PC-9 (cell line): Measurements from ENCODE around the gene LINGO1. TPM values are rescaled to one million over a fixed set of nuclear protein-coding genes. Genes with fewer than 3 reads are reported as not detected.

Experiments used
- BruUV-seq: library from RNA; stranded (reverse); fragments of 400-500 nt; replicated peaks from 2 replicates; lab custom pipeline; 2021; lab: Mats Ljungman, UMichigan
- CTCF ChIA-PET: fragments of 300-600 bp; sonication (Branson Sonifier 250); formaldehyde crosslinking; loops from one replicate; lab custom pipeline; 2022; ENCODE audit warnings: antibody characterized with exemption; lab: Charles Lee
- POLR2A ChIA-PET: fragments of 300-600 bp; sonication (Branson Sonifier 250); formaldehyde crosslinking; loops from one replicate; lab custom pipeline; 2022; ENCODE audit warnings: antibody characterized with exemption; ENCODE audit not compliant: unreplicated experiment; lab: Charles Lee
- DNase-seq, 2 experiments: peaks; one replicate each; pipeline versions ENCODE4 v3.0.0 to v3.0.0-alpha.2; 2015 to 2022; ENCODE audit warnings: mixed read lengths in 1 of 2
- H2AFZ ChIP-seq: fragments of 200-600 bp; sonication (generic); 2 replicates; pipeline ENCODE4 v1.8.1; 2017; ENCODE audit warnings: antibody characterized with exemption
- H3F3A ChIP-seq: fragments of 200-600 bp; sonication (generic); 2 replicates; pipeline ENCODE4 v1.8.1; 2017; ENCODE audit warnings: antibody characterized with exemption, mild to moderate bottlenecking, low read depth; ENCODE audit not compliant: insufficient read depth
- H3K27ac ChIP-seq: fragments of 200-600 bp; sonication (generic); 2 replicates; pipeline ENCODE4 v1.6.1; 2016; ENCODE audit warnings: mixed run types
- H3K27me3 ChIP-seq: fragments of 200-600 bp; sonication (generic); 2 replicates; pipeline ENCODE4 v1.6.1; 2016; ENCODE audit warnings: low read depth, mixed run types; ENCODE audit not compliant: insufficient read depth
- H3K36me3 ChIP-seq: fragments of 200-600 bp; sonication (generic); 2 replicates; pipeline ENCODE4 v1.6.1; 2016; ENCODE audit warnings: low read depth, mixed run types
- H3K4me1 ChIP-seq: fragments of 200-600 bp; sonication (generic); replicated peaks from 2 replicates; pipeline ENCODE4 v1.6.1; 2016; ENCODE audit warnings: mixed run types; ENCODE audit not compliant: insufficient read depth
- H3K4me2 ChIP-seq: fragments of 200-600 bp; sonication (generic); 2 replicates; pipeline ENCODE4 v1.6.1; 2017; ENCODE audit warnings: mixed run types
- H3K4me3 ChIP-seq: fragments of 200-600 bp; sonication (generic); 2 replicates; pipeline ENCODE4 v1.6.1; 2016; ENCODE audit warnings: mixed run types
- H3K79me2 ChIP-seq: fragments of 200-600 bp; sonication (generic); 2 replicates; pipeline ENCODE4 v1.6.1; 2017; ENCODE audit warnings: low read depth, mixed run types
- H3K9me2 ChIP-seq: fragments of 200-600 bp; sonication (generic); 2 replicates; pipeline ENCODE4 v1.8.1; 2017; ENCODE audit warnings: mild to moderate bottlenecking; ENCODE audit not compliant: insufficient read depth
- H3K9me3 ChIP-seq: fragments of 200-600 bp; sonication (generic); 2 replicates; pipeline ENCODE4 v1.8.1; 2016; ENCODE audit warnings: low read depth; ENCODE audit not compliant: insufficient read depth
- H4K20me1 ChIP-seq: fragments of 200-600 bp; sonication (generic); 2 replicates; pipeline ENCODE4 v1.8.1; 2017; ENCODE audit not compliant: insufficient read depth
- EZH2 ChIP-seq: fragments of 200-600 bp; sonication (generic); IDR thresholded peaks from 2 replicates; pipeline ENCODE4 v1.8.0; 2017; ENCODE audit warnings: antibody characterized with exemption, low read depth
- intact Hi-C: fragments of 100-400 bp; cut with micrococcal nuclease; formaldehyde crosslinking; loops from one replicate; pipeline ENCODE4 v1.10.0; 2022; ENCODE audit not compliant: unreplicated experiment
- total RNA-seq: library from RNA; stranded (reverse); gene quantifications from 2 replicates; pipeline ENCODE4 v1.2.3, GENCODE V29; 2021
- TF ChIP-seq, protein P1 (sequence below): fragments of 200-600 bp; sonication (generic); conservative IDR thresholded peaks from 2 replicates; pipeline ENCODE4 v1.6.1; 2017; ENCODE audit warnings: mixed run types, antibody characterized with exemption, mild to moderate bottlenecking, moderate library complexity

The LINGO1 gene
- total RNA-seq, 1 experiment from 2014 or later, result not detected

DNA sequence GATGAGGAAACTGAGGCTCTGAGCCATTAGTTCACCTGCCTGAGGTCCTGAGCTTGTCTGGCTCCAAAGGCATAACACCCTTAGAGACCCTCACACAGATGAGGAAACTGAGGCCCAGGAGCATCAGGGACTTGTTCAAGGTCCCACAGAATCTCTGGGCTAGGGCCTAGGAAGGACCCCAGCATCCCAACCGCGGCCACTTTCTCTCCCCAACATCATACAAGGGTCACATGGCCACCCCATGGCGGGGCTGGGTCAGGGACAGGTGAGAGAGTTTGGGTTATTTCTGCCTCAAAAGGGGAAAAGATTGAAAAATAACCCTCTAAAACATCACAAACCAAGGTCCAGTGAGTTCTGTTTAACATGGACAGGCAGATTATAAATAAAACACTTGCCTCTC, 6.7 kb downstream of the LINGO1 start:
- TF ChIP-seq, protein P1, sequence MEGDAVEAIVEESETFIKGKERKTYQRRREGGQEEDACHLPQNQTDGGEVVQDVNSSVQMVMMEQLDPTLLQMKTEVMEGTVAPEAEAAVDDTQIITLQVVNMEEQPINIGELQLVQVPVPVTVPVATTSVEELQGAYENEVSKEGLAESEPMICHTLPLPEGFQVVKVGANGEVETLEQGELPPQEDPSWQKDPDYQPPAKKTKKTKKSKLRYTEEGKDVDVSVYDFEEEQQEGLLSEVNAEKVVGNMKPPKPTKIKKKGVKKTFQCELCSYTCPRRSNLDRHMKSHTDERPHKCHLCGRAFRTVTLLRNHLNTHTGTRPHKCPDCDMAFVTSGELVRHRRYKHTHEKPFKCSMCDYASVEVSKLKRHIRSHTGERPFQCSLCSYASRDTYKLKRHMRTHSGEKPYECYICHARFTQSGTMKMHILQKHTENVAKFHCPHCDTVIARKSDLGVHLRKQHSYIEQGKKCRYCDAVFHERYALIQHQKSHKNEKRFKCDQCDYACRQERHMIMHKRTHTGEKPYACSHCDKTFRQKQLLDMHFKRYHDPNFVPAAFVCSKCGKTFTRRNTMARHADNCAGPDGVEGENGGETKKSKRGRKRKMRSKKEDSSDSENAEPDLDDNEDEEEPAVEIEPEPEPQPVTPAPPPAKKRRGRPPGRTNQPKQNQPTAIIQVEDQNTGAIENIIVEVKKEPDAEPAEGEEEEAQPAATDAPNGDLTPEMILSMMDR, result no peak
- no peak for TF ChIP-seq EZH2
- no TSS peak for BruUV-seq
- Histone ChIP-seq H3K36me3 (no peaks in the 10 kb centered on the region), H2AFZ (no peak overlapping the region), H3K4me3 (no peak overlapping the region), H3K79me2 (no peaks in the 10 kb centered on the region), H3K27me3 (peaks cover 57% of the 10 kb centered on the region), H3K9me2 (no peaks in the 10 kb centered on the region), H3K4me2 (no peak overlapping the region), H4K20me1 (no peaks in the 10 kb centered on the region), H3K4me1 (no peaks in the 10 kb centered on the region), H3K9me3 (no peaks in the 10 kb centered on the region), H3F3A (no peaks in the 10 kb centered on the region), H3K27ac (no peak overlapping the region)
- intact Hi-C loops, result no loop called here
- POLR2A ChIA-PET, result no interaction called here
- DNase-seq, result no peak
- CTCF ChIA-PET, result no interaction called here

DNA sequence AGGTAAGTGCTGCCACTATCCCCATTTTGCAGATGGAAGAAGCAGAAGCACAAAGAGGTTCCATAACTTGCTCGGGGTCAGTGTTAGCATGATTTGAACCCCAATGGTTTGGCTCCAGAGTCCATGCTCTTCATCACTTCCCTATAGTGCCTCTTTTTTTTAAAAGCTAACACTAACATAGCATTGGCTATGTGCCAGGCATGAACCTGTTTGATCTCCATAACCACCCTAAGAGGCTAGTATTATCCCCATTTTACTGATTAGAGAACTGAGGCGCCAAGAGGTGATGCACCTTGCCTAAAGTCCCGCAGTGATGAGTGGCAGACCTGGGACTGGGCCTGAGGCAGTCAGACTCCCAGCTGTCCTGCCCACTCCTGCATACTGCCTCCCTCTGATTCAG, 7.3 kb downstream of the LINGO1 start:
- no peaks in the 10 kb centered on the region for H3F3A ChIP-seq
- no peaks in the 10 kb centered on the region for H3K4me1 ChIP-seq
- H3K36me3 ChIP-seq, result no peaks in the 10 kb centered on the region
- POLR2A ChIA-PET, result no interaction called here
- DNase-seq, result no peak
- H3K9me2 ChIP-seq, result no peaks in the 10 kb centered on the region
- no peaks in the 10 kb centered on the region for H3K79me2 ChIP-seq
- no peak overlapping the region for H3K27ac ChIP-seq
- H3K27me3 ChIP-seq, result peaks cover 51% of the 10 kb centered on the region
- intact Hi-C loops, result no loop called here
- no peak overlapping the region for H3K4me3 ChIP-seq
- no peak for TF ChIP-seq EZH2
- TF ChIP-seq, protein P1, result no peak
- no peak overlapping the region for H3K4me2 ChIP-seq
- no peak overlapping the region for H2AFZ ChIP-seq
- H4K20me1 ChIP-seq, result no peaks in the 10 kb centered on the region
- CTCF ChIA-PET, result no interaction called here
- BruUV-seq, result no TSS peak
- no peaks in the 10 kb centered on the region for H3K9me3 ChIP-seq

DNA sequence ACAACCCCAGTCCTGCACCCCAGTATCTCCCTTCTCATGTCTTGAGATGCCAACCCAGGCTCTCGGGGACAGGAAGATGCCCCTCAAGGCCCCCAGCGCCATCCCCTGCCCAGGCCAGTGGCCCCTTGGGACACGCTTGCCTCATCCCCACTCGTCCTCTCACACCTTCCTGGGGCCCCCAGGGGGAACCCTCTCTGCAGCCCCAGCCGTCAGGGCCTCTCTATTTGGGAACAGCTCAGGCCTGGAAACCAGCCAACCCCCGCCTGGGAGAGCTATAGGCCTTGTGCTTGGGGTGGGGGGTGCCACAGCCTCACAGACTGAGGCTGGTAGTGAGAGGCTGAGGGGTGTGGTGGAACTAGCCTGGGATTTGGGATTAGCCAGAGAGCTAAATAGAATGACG, 7.8 kb downstream of the LINGO1 start:
- TF ChIP-seq EZH2, result no peak
- TF ChIP-seq, protein P1, result no peak
- Histone ChIP-seq H3K4me3 (no peak overlapping the region), H4K20me1 (no peaks in the 10 kb centered on the region), H3F3A (no peaks in the 10 kb centered on the region), H3K27me3 (peaks cover 50% of the 10 kb centered on the region), H3K36me3 (no peaks in the 10 kb centered on the region), H3K4me1 (no peaks in the 10 kb centered on the region), H3K4me2 (no peak overlapping the region), H3K9me2 (no peaks in the 10 kb centered on the region), H3K27ac (no peak overlapping the region), H3K9me3 (no peaks in the 10 kb centered on the region), H2AFZ (no peak overlapping the region), H3K79me2 (no peaks in the 10 kb centered on the region)
- BruUV-seq, result no TSS peak
- DNase-seq, result no peak
- ChIA-PET CTCF (no interaction called here), POLR2A (no interaction called here)
- intact Hi-C loops, result no loop called here
